GM12872 (cell line): Measurements from ENCODE around the gene SLC4A11.

Experiments used
- TF ChIP-seq, protein P1 (sequence below): IDR thresholded peaks from 3 replicates; pipeline ENCODE4 v1.5.1; 2011; ENCODE audit warnings: low read depth, mild to moderate bottlenecking, low read length, moderate library complexity; ENCODE audit not compliant: insufficient read depth

SLC4A11 gene

DNA sequence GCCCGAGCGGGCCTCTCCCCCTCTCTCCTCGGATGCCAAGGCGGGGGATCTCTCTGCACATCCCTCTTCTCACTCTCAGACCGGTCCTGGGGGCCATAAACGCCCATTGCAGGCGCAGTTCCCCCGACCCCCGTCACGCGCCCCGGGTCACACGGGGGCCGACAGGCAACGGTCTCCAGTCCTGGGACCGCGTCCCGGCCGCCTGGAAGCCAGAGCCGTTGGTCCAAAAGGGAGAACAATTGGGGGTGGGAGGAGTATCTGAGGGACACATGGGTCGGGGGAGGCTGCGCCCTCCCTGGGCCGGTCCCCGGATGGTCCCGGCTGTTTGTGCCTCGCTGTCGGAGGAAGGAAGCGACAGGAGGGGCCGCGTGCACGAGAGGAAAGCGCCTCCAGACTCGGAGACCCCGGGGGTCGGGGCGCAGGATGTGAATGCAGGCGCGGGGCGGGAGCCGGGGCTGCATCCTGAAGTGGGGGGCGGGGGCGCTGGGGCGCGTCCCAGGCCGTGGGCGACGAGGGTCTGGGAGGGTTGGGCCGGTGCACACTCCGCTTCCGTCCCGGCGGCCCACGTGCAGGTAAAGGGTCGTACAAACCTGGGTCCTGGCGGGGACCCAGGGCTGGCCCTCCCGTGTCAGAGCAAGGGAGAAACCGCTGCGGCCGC is 903 bp downstream of the SLC4A11 start:
- TF ChIP-seq, protein P1, sequence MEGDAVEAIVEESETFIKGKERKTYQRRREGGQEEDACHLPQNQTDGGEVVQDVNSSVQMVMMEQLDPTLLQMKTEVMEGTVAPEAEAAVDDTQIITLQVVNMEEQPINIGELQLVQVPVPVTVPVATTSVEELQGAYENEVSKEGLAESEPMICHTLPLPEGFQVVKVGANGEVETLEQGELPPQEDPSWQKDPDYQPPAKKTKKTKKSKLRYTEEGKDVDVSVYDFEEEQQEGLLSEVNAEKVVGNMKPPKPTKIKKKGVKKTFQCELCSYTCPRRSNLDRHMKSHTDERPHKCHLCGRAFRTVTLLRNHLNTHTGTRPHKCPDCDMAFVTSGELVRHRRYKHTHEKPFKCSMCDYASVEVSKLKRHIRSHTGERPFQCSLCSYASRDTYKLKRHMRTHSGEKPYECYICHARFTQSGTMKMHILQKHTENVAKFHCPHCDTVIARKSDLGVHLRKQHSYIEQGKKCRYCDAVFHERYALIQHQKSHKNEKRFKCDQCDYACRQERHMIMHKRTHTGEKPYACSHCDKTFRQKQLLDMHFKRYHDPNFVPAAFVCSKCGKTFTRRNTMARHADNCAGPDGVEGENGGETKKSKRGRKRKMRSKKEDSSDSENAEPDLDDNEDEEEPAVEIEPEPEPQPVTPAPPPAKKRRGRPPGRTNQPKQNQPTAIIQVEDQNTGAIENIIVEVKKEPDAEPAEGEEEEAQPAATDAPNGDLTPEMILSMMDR, result no peak

DNA sequence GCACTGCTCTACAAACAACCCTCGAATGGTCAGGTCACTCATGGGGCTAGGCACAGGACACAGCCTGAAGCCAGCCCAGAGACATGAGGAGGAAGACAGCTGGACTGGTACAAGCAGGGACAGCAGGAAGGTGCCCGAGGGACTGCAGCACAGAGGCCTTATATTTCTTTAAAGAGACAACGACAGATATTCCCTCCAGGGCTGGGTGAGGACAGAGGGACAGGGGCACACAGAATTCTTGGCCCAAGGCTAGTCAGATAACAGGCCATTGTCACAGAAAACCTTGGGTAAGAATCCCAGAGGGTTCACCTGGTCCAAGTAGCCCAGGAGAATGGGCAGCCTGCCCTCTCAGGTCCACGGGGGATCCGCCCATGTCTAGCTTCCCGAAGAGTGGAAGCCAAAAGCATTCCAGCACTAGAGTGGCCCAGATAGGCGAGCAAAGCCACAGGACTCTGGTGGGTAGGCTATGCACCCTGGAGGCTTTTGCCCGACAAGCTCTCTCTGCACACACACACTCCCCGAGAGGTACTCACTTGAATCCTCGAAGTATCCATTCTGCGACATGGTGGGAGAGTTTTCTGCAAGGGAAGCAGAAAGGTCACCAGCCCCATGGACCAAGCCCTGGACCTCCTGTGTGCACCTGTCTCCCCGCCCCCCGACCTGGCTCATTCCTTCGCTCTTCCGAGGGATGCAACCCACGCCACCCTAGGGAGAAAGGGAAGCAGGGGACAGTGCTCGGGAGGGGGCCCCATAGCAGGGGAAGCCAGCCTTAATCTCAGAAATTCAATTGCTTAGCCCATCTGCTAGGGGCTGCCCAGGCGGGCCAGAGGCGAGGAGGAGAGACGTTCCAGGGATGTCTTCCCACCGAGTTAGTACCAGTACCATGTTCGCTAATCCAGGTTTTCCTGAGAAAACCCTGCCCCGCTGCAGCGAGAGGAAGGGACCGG is 1.7 kb downstream of the SLC4A11 start:
- TF ChIP-seq, protein P1, result no peak

DNA sequence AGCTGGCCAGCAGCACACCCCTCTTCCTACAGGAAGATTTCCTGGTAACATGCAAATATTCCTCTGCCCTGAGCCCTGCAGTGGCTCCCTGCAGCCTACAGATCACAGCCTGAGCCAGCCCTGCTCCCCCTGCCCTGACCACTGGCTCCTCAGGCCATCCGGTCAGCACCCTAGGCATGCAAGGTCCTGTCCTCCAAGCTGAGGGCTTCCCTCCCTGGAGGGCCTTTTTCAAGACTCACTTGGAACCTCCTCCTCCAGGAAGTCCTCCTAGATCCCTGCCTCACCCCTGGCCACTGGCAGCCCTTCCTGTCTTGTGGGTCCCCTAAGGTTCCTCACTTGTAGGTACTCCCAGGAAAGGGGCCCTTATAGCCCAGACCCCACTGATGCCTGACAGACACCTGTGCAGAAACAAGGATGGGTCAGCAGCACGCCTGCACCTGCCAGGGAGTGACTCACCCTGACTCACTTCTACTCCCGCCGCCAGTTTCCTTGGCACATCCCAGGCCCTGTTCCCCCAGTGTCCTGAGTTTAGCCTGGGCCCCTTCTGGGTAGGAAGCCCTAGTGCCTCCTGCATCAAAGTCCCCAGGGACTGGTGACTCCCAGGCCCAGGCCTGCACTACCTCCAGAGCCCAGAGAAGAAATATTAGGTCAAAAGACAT is 3.2 kb downstream of the SLC4A11 start:
- TF ChIP-seq, protein P1, result no peak

DNA sequence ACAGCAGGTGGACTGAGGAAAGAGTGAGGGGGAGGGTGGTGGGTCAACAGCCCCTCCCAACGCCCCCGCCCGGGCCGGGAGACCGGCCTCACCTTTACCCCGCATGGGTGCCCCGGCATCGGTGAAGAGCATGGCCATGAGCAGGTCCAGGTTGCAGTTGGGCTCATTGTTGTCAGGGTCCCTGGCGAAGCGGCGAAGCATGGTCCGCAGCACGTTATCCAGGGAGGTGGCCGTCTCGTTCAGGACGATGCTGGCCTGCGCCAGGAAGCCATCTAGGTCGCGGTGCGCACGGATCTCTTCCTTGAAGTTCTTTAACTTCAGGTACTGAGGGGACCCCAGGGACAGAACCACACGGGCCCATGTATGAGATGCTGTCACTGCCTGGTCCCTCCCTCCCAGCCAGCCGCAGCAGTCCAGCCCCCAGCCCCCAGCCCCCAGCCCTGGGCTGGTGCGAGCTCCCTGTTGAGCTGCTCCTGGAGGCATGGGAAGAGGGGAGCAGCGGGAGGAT is 4.9 kb downstream of the SLC4A11 start:
- TF ChIP-seq, protein P1, result no peak

DNA sequence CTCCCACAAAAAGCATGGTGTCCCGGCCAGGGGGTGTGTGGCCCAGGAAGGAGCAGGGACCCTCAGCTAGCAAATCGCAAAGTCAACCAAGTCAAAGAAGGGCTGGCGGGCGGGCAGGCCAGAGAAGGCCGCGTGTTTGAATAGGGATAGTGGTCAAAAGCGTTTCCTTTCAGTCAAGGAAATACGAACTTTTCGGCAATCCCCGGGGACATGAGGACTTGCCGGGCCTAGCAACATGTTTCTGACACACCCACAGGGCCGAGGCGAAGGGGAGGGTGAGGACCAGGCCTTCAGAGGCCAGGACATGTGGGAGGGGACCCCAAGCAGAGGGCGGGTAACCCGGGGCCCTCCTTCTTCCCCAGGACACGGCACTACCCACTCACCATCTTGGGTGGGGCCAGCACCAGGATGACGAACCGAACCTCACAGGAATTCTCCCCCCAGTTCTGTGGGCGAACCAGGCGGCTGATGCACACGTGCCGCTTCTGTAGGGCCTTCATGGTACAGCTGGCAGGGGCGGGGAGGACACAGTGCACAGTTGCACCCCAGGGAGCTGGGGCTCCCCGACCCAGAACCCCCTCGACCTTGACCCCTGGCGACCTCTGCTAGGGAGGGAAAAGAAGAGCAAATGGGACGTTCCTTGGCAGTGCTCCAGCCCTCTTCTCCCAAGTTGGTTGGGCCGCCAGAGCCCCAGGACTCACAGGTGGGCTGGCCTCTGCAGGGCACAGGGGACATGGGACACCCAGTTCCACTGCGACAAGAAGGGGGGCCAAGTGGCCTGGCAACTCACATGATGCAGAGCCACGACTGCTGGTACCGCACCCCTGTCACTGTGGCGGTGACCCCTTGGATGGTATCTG is 5.6 kb downstream of the SLC4A11 start:
- TF ChIP-seq, protein P1, result no peak

DNA sequence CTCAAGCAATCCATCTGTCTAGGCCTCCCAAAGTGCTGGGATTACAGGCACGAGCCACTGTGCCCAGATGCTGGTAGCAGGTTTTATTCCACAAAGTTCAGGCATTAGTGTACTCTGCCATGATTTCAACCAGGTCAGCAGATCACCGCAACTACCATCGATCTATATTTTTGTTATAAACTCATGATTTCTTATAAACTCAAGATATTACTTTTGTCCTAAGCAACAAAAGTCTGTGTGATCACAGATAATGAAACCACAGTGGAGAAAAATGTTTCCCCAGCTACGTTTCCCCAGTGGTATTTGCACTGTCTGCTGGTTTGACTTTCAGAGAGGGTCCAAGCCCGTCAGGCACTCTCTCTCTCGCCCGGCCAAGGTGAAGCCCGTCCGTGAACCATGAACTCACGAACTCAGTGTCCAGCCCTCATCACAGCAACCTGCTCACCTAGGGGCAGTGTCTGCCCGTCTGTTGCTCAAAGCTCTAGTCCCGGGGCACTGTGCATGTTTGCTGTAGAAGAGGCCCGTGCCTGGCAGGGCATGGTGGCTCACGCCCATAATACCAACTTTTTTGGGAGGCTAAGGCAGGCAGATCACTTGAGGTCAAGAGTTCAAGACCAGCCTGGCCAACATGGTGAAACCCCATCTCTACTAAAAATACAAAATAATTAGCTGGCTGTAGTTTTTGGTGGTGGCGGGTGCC is 7.0 kb downstream of the SLC4A11 start:
- TF ChIP-seq, protein P1, result no peak
